Activated naive CD4-positive, alpha-beta T cell treated with anti-CD3 and anti-CD28 coated beads, Interleukin-2, amount 50 U/mL, for 16 hours (primary cell): Measurements from ENCODE around the gene PDLIM7.
"Not testable (repeated sequence)": the region's sequence is repeated elsewhere in the genome, so short reads cannot be mapped to it uniquely, and the experiment has no call there.

ENCODE experiments used
- DNase-seq: peaks from one replicate; pipeline ENCODE4 v3.0.0-alpha.2; 2020

PDLIM7 gene

GRCh38 chr5:177497292-177498012 lies at the start of gene PDLIM7:
TSS of gene PDLIM7 (minus strand) at chr5:177497604. CDS start at chr5:177496512, 1,092 bp downstream.
- peak; percentile 91 for DNase-seq

- no peak for DNase-seq
Measured at GRCh38 chr5:177546258-177546741, 48.9 kb upstream of the PDLIM7 start.

GRCh38 chr5:177545487-177546257 lies 48.3 kb upstream of the PDLIM7 start:
- DNase-seq, result no peak

GRCh38 chr5:177542816-177543465 lies 45.5 kb upstream of the PDLIM7 start:
- no peak for DNase-seq

GRCh38 chr5:177540438-177540837 lies 43.0 kb upstream of the PDLIM7 start:
- DNase-seq, result no peak

- no peak for DNase-seq
Measured at GRCh38 chr5:177539411-177539810, 42.0 kb upstream of the PDLIM7 start.

GRCh38 chr5:177538876-177539275 lies 41.5 kb upstream of the PDLIM7 start:
- DNase-seq, result no peak

- DNase-seq, result no peak
Measured at GRCh38 chr5:177537389-177538361, 40.3 kb upstream of the PDLIM7 start.

- no peak for DNase-seq
Measured at GRCh38 chr5:177536386-177536785, 39.0 kb upstream of the PDLIM7 start.

GRCh38 chr5:177535125-177535524 lies 37.7 kb upstream of the PDLIM7 start:
- DNase-seq, result no peak

- DNase-seq, result not testable (repeated sequence)
Measured at GRCh38 chr5:177534433-177534832, 37.0 kb upstream of the PDLIM7 start.

GRCh38 chr5:177531209-177531940 lies 34.0 kb upstream of the PDLIM7 start:
- DNase-seq, result no peak

- no peak for DNase-seq
Measured at GRCh38 chr5:177530638-177531037, 33.2 kb upstream of the PDLIM7 start.

GRCh38 chr5:177529247-177530203 lies 32.1 kb upstream of the PDLIM7 start:
- DNase-seq, result no peak

- DNase-seq, result no peak
Measured at GRCh38 chr5:177528631-177529030, 31.2 kb upstream of the PDLIM7 start.

- no peak for DNase-seq
Measured at GRCh38 chr5:177527595-177527994, 30.2 kb upstream of the PDLIM7 start.

- no peak for DNase-seq
Measured at GRCh38 chr5:177526791-177527190, 29.4 kb upstream of the PDLIM7 start.

GRCh38 chr5:177526191-177526590 lies 28.8 kb upstream of the PDLIM7 start:
- DNase-seq, result no peak

GRCh38 chr5:177524941-177525655 lies 27.7 kb upstream of the PDLIM7 start:
- DNase-seq, result no peak

- no peak for DNase-seq
Measured at GRCh38 chr5:177524539-177524900, 27.1 kb upstream of the PDLIM7 start.
